K562 (cell line): ENCODE measurements around the gene GPR142. TPM values are rescaled to one million over a fixed set of nuclear protein-coding genes. Genes with fewer than 3 reads are reported as not detected.

Experiments used
- ATAC-seq: fragments of 200-7000 bp; cut with Tn5 transposase; 3 replicates; pipeline ENCODE4 v1.9.1; 2020; ENCODE audit warnings: moderate library complexity
- BruUV-seq: library from RNA; stranded (reverse); fragments of 400-500 nt; replicated peaks from 2 replicates; lab custom pipeline; 2021; lab: Mats Ljungman, UMichigan
- CTCF ChIA-PET: fragments of 300-600 bp; formaldehyde crosslinking; extraction: SDS; loops from one replicate; lab custom pipeline; 2021; ENCODE audit warnings: low intra/inter-chr PET ratio; lab: Yijun Ruan, JAX
- POLR2A ChIA-PET: fragments of 300-600, 350-650 bp; sonication (Branson Sonifier 250); formaldehyde crosslinking; extraction: SDS; loops from one replicate; lab custom pipeline; 2021; ENCODE audit warnings: antibody characterized with exemption, inconsistent platforms; lab: Yijun Ruan, JAX
- DNase-seq, 4 experiments: peaks; one replicate each; pipeline versions ENCODE4 v3.0.0 to v3.0.0-alpha.2; 2011 to 2018; ENCODE audit warnings: low spot score in 3 of 4, mixed read lengths in 3 of 4; ENCODE audit errors: extremely low read depth in 1 of 4
- FAIRE-seq: peaks from 2 replicates; lab custom pipeline; 2011; peaks lifted over from hg19 to GRCh38; lab: Jason Lieb, UNC
- H2AFZ ChIP-seq: 2 replicates; pipeline ENCODE4 v1.6.0; 2011; ENCODE audit warnings: low read depth, low read length, control low read depth, inconsistent platforms
- H3K27ac ChIP-seq: fragments of 200-600 bp; 3 replicates; pipeline ENCODE4 v1.8.0; 2011; ENCODE audit warnings: low read depth, mild to moderate bottlenecking, control low read depth, inconsistent platforms, low read length, moderate library complexity, mixed read lengths; ENCODE audit errors: extremely low read depth
- H3K27me3 ChIP-seq, 2 experiments: fragments of 300-600 bp in 1 of 2; 2 replicates in 1 of 2; 3 replicates in 1 of 2; pipeline versions ENCODE4 v1.6.0 to v1.8.0; 2011; ENCODE audit warnings: inconsistent platforms in 2 of 2, low read length in 2 of 2, mild to moderate bottlenecking in 1 of 2, mixed read lengths in 1 of 2, moderate library complexity in 1 of 2; ENCODE audit not compliant: control insufficient read depth in 2 of 2, insufficient read depth in 2 of 2
- H3K36me3 ChIP-seq: fragments of 300-600 bp; 3 replicates; pipeline ENCODE4 v1.8.0; 2011; ENCODE audit warnings: mild to moderate bottlenecking, low read length, inconsistent platforms; ENCODE audit not compliant: control insufficient read depth, insufficient read depth
- H3K4me1 ChIP-seq, 2 experiments: fragments of 200-600 bp in 1 of 2; replicated peaks in 1 of 2; 2 replicates in 1 of 2; 3 replicates in 1 of 2; pipeline versions ENCODE4 v1.5.1 to v1.8.0; 2011; ENCODE audit warnings: inconsistent platforms in 2 of 2, low read length in 2 of 2, mild to moderate bottlenecking in 1 of 2, mixed read lengths in 1 of 2, moderate library complexity in 1 of 2; ENCODE audit not compliant: control insufficient read depth in 2 of 2, insufficient read depth in 2 of 2
- H3K4me2 ChIP-seq: 2 replicates; pipeline ENCODE4 v1.6.1; 2011; ENCODE audit warnings: low read length, control low read depth, inconsistent platforms, mixed read lengths; ENCODE audit not compliant: insufficient read depth
- H3K4me3 ChIP-seq: fragments of 200-600 bp; sonication (generic), shearing (Covaris generic); 2 replicates; pipeline ENCODE4 v1.5.1; 2016; ENCODE audit warnings: control low read depth, inconsistent platforms
- H3K79me2 ChIP-seq: fragments of 200-600 bp; 3 replicates; pipeline ENCODE4 v1.8.0; 2011; ENCODE audit warnings: low read length, inconsistent platforms; ENCODE audit not compliant: control insufficient read depth, insufficient read depth
- H3K9ac ChIP-seq, 2 experiments: 2 replicates each; pipeline versions ENCODE4 v1.6.0 to v1.6.1; 2011; ENCODE audit warnings: low read depth in 2 of 2, low read length in 2 of 2, control low read depth in 1 of 2, inconsistent platforms in 1 of 2, mild to moderate bottlenecking in 1 of 2, mixed read lengths in 1 of 2; ENCODE audit not compliant: insufficient read depth in 1 of 2
- H3K9me1 ChIP-seq: one replicate; pipeline ENCODE4 v1.6.0; 2011; ENCODE audit warnings: inconsistent platforms, mild to moderate bottlenecking, low read length, moderate library complexity; ENCODE audit not compliant: control insufficient read depth, insufficient read depth
- H3K9me3 ChIP-seq: replicated peaks from 2 replicates; pipeline ENCODE4 v1.5.1; 2011; ENCODE audit warnings: low read depth, low read length, inconsistent platforms; ENCODE audit not compliant: control insufficient read depth, insufficient read depth
- H4K20me1 ChIP-seq: replicated peaks from 2 replicates; pipeline ENCODE4 v1.6.1; 2011; ENCODE audit warnings: low read length, inconsistent platforms, mixed read lengths; ENCODE audit not compliant: control insufficient read depth, insufficient read depth
- CBFB ChIP-seq: sonication (generic); formaldehyde crosslinking; IDR thresholded peaks from 2 replicates; pipeline ENCODE4 v1.4.0; 2020; ENCODE audit warnings: mild to moderate bottlenecking, missing genetic modification reagents
- CBX5 ChIP-seq: IDR thresholded peaks from 2 replicates; pipeline ENCODE4 v1.6.1; 2014; ENCODE audit warnings: low read depth, borderline replicate concordance
- CREM ChIP-seq: IDR thresholded peaks from 2 replicates; pipeline ENCODE4 v1.6.1; 2014; ENCODE audit warnings: antibody characterized with exemption, low read depth
- ERF ChIP-seq: fragments of 450-650 bp; formaldehyde crosslinking; IDR thresholded peaks from 2 replicates; pipeline ENCODE4 v1.4.0; 2020; ENCODE audit warnings: mild to moderate bottlenecking, mixed read lengths
- ETV5 ChIP-seq: sonication (generic); formaldehyde crosslinking; IDR thresholded peaks from 2 replicates; pipeline ENCODE4 v1.4.0; 2020; ENCODE audit warnings: low read depth, mild to moderate bottlenecking, missing genetic modification reagents
- HCFC1 ChIP-seq: IDR thresholded peaks from 2 replicates; pipeline ENCODE4 v1.6.1; 2012; ENCODE audit warnings: low read depth, low read length, improper control_type of control experiment
- HNRNPLL ChIP-seq: fragments of 200-400 bp; formaldehyde crosslinking; IDR thresholded peaks from 2 replicates; pipeline ENCODE4 v1.6.1; 2017; ENCODE audit warnings: low read length, low read depth, mild to moderate bottlenecking; ENCODE audit not compliant: poor library complexity, severe bottlenecking
- MAFF ChIP-seq: IDR thresholded peaks from 2 replicates; pipeline ENCODE4 v1.6.1; 2012; ENCODE audit warnings: low read length, improper control_type of control experiment
- MTF1 ChIP-seq: fragments of 250-450 bp; sonication (Bioruptor Pico); IDR thresholded peaks from 2 replicates; pipeline ENCODE4 v1.9.0; 2021; ENCODE audit warnings: moderate library complexity, mild to moderate bottlenecking, inconsistent platforms, borderline replicate concordance
- NCOA2 ChIP-seq, 2 experiments: fragments of 450-650 bp; IDR thresholded peaks; 2 replicates each; pipeline ENCODE4 v1.6.1; 2018; ENCODE audit warnings: mild to moderate bottlenecking in 2 of 2, moderate library complexity in 1 of 2; ENCODE audit not compliant: partially characterized antibody in 2 of 2
- NFIC ChIP-seq: fragments of 450-650 bp; IDR thresholded peaks from 2 replicates; pipeline ENCODE4 v1.6.1; 2017; ENCODE audit warnings: mild to moderate bottlenecking, inconsistent platforms
- PCBP1 ChIP-seq: fragments of 200-400 bp; formaldehyde crosslinking; IDR thresholded peaks from 2 replicates; pipeline ENCODE4 v1.6.1; 2018; ENCODE audit warnings: mild to moderate bottlenecking, low read depth, low read length; ENCODE audit not compliant: poor library complexity, severe bottlenecking
- SRF ChIP-seq, 2 experiments: fragments of 250-450, 450-650 bp in 1 of 2; sonication (Bioruptor Pico) in 1 of 2; sonication (generic) in 1 of 2; formaldehyde crosslinking; IDR thresholded peaks; 2 replicates each; pipeline versions ENCODE4 v1.5.0 to v1.5.1; 2020 to 2022; ENCODE audit warnings: mild to moderate bottlenecking in 1 of 2, missing genetic modification reagents in 1 of 2
- SRSF9 ChIP-seq: fragments of 200-400 bp; formaldehyde crosslinking; IDR thresholded peaks from 2 replicates; pipeline ENCODE4 v1.6.1; 2017; ENCODE audit warnings: low read depth, low read length, borderline replicate concordance
- STAT5A ChIP-seq: IDR thresholded peaks from 2 replicates; pipeline ENCODE4 v1.6.1; 2012; ENCODE audit warnings: low read length, inconsistent platforms, borderline replicate concordance
- ZNF23 ChIP-seq: fragments of 250-450 bp; sonication (Bioruptor Pico); IDR thresholded peaks from 2 replicates; pipeline ENCODE4 v1.4.0; 2020; ENCODE audit warnings: mild to moderate bottlenecking
- ZNF274 ChIP-seq: IDR thresholded peaks from 2 replicates; pipeline ENCODE4 v1.6.1; 2011; ENCODE audit warnings: low read depth, mild to moderate bottlenecking, low read length, moderate library complexity, borderline replicate concordance
- WGBS: fragments of 100-300 bp; shearing (Covaris generic); methylation state at CpG from one replicate; pipeline ENCODE4 v1.1.6; 2016; ENCODE audit warnings: low coverage, mixed read lengths; ENCODE audit not compliant: insufficient coverage; ENCODE audit errors: missing lambda C conversion rate; 5-methylcytosine and 5-hydroxymethylcytosine counted together
- in situ Hi-C: fragments of 300-500 bp; cut with MboI; formaldehyde crosslinking; loops from 4 replicates; pipeline ENCODE4 v1.15.0; 2018; ENCODE audit warnings: inconsistent platforms, mixed read lengths
- intact Hi-C: fragments of 100-400 bp; cut with micrococcal nuclease; formaldehyde crosslinking; loops from 2 replicates; pipeline ENCODE4 v1.14.2; 2022
- polyA plus RNA-seq, 8 experiments: library from polyadenylated mRNA; depleted of rRNA in 4 of 8; stranded (reverse) in 5 of 8; unstranded in 3 of 8; fragments of >200 nt; fragmentation: Nextera tagmentation in 2 of 8; fragmentation: Illumina TruSeq in 1 of 8; extraction: Ambion mirVana in 2 of 8; extraction: Trizol in 1 of 8; gene quantifications; 2 replicates each; pipeline versions ENCODE4 v1.2.1 to v1.2.3, GENCODE V29; 2011 to 2014; ENCODE audit warnings: inconsistent platforms in 1 of 8, missing spikeins in 1 of 8
- total RNA-seq, 7 experiments: library from RNA; depleted of rRNA in 6 of 7; stranded (reverse); fragments of >200 nt in 6 of 7; fragmentation: Illumina TruSeq in 2 of 7; extraction: Trizol in 2 of 7; gene quantifications; 2 replicates each; pipeline versions ENCODE4 v1.2.1 to v1.2.3, GENCODE V29; 2011 to 2021; ENCODE audit warnings: low replicate concordance in 1 of 7
- TF ChIP-seq, protein P1 (sequence below): fragments of 250-450 bp; sonication (Bioruptor Pico); IDR thresholded peaks from 2 replicates; pipeline ENCODE4 v1.8.0; 2022; ENCODE audit warnings: moderate library complexity, mild to moderate bottlenecking, inconsistent platforms
- TF ChIP-seq, protein P2 (sequence below): IDR thresholded peaks from 2 replicates; pipeline ENCODE4 v1.6.1; 2016; ENCODE audit warnings: missing genetic modification characterization, missing compliant biosample characterization

Gene GPR142
- total and polyA plus RNA-seq, 9 of the 15 experiments (the other 6 are each of a cell fraction or from before 2014, with no cell fraction given), result not detected

DNA sequence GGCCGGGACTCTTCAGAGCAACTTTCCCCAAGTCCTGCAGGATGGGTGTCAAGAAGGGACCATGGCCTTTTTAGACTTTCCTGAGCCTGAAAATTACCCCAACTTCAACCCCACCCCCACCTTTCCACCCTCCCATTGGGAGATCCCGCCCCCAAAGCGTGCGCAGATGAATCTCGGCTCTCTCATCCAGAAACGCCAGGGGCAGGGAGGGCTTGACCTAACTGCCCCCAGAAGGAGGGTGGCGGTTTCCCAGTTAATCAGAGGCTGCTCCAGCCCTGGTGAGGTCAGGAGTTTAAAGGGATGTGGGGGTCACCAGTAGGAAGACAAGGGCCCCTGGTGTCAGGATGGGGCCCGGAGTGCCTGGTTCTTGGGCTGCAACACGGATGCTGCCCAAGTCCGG lies 40.8 kb upstream of the GPR142 start:
- TF ChIP-seq ETV5 (CRISPR knock-in tag) (no peak), PCBP1 (no peak), CREM (no peak), MTF1 (no peak), HNRNPLL (no peak), MAFF (no peak), HCFC1 (no peak), STAT5A (no peak), SRSF9 (no peak), ZNF23 (CRISPR knock-in tag) (no peak), SRF (CRISPR knock-in tag; IDR thresholded peaks at IDR 0.05) (no peak), ERF (CRISPR knock-in tag) (no peak), CBX5 (no peak), NCOA2 (IDR thresholded peaks at IDR 0.05; ENCODE audit: partially characterized antibody in 2 of 2) (no peak), ZNF274 (no peak), NFIC (no peak), CBFB (CRISPR knock-in tag) (no peak)
- TF ChIP-seq, protein P1, sequence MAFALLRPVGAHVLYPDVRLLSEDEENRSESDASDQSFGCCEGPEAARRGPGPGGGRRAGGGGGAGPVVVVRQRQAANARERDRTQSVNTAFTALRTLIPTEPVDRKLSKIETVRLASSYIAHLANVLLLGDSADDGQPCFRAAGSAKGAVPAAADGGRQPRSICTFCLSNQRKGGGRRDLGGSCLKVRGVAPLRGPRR (CRISPR knock-in tag), result no peak
- TF ChIP-seq, protein P2, sequence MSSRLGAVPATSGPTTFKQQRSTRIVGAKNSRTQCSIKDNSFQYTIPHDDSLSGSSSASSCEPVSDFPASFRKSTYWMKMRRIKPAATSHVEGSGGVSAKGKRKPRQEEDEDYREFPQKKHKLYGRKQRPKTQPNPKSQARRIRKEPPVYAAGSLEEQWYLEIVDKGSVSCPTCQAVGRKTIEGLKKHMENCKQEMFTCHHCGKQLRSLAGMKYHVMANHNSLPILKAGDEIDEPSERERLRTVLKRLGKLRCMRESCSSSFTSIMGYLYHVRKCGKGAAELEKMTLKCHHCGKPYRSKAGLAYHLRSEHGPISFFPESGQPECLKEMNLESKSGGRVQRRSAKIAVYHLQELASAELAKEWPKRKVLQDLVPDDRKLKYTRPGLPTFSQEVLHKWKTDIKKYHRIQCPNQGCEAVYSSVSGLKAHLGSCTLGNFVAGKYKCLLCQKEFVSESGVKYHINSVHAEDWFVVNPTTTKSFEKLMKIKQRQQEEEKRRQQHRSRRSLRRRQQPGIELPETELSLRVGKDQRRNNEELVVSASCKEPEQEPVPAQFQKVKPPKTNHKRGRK (tag), result no peak
- ChIA-PET POLR2A (no interaction called here), CTCF (no interaction called here)
- H3K79me2 ChIP-seq, result no peaks in the 10 kb centered on the region
- H3K36me3 ChIP-seq, result no peaks in the 10 kb centered on the region
- 28% methylated on average over 8 of the region's 10 CpGs for WGBS
- no peak overlapping the region for H3K27ac ChIP-seq
- H2AFZ ChIP-seq, result peak overlapping the region; percentile 56
- peak overlapping the region; percentile 46; the same call in 1 of the 2 replicates for H3K4me2 ChIP-seq
- no peaks in the 10 kb centered on the region; the same call in 1 of the 2 replicates for H4K20me1 ChIP-seq
- intact Hi-C loops (no loop called here), in situ Hi-C loops (no loop called here)
- no peaks in the 10 kb centered on the region for H3K9me1 ChIP-seq
- peak overlapping the region in 1 of 2 experiments; percentile 79; a peak in 1 of 4 replicates for H3K9ac ChIP-seq
- DNase-seq, result peak in 2 of 4 experiments; percentile 46 to 48
- ATAC-seq, result no peak; the same call in 2 of the 3 replicates
- no TSS peak for BruUV-seq
- H3K4me1 ChIP-seq, result peaks cover 0 to 23% of the 10 kb centered on the region in 2 experiments; a peak in 3 of 5 replicates
- H3K9me3 ChIP-seq, result 0 out of 2 replicates have a peak, but pooled peaks cover 2% of the 10 kb centered on the region
- no peak for FAIRE-seq
- H3K4me3 ChIP-seq, result no peak overlapping the region
- peaks cover 20 to 33% of the 10 kb centered on the region in 2 experiments for H3K27me3 ChIP-seq
